Smooth muscle cell (in vitro differentiated cells): ENCODE measurements around the gene SMYD3. TPM values are rescaled to one million over a fixed set of nuclear protein-coding genes. Genes with fewer than 3 reads are reported as not detected.

Experiments used
- DNase-seq: peaks from one replicate; lab custom pipeline; 2025; ENCODE audit not compliant: unreplicated experiment; lab: John Stamatoyannopoulos, UW
- H2AFZ ChIP-seq: fragments of 200-600 bp; sonication (generic); 2 replicates; pipeline ENCODE4 v1.6.0; 2016; ENCODE audit warnings: antibody characterized with exemption, low read depth, mild to moderate bottlenecking
- H3F3A ChIP-seq: fragments of 200-600 bp; sonication (generic); 2 replicates; pipeline ENCODE4 v1.6.0; 2017; ENCODE audit warnings: antibody characterized with exemption, low read depth
- H3K27ac ChIP-seq: fragments of 200-600 bp; sonication (generic); 2 replicates; pipeline ENCODE4 v1.5.1; 2016; ENCODE audit warnings: low read depth, mild to moderate bottlenecking
- H3K27me3 ChIP-seq: fragments of 200-600 bp; sonication (generic); 2 replicates; pipeline ENCODE4 v1.6.1; 2016; ENCODE audit warnings: low read depth, mild to moderate bottlenecking
- H3K36me3 ChIP-seq: fragments of 200-600 bp; sonication (generic); 2 replicates; pipeline ENCODE4 v1.5.1; 2016; ENCODE audit warnings: low read depth
- H3K4me1 ChIP-seq: fragments of 200-600 bp; sonication (generic); 2 replicates; pipeline ENCODE4 v1.5.1; 2016; ENCODE audit warnings: low read depth
- H3K4me2 ChIP-seq: fragments of 200-600 bp; sonication (generic); 2 replicates; pipeline ENCODE4 v1.6.0; 2016; ENCODE audit warnings: mild to moderate bottlenecking
- H3K4me3 ChIP-seq: fragments of 200-600 bp; sonication (generic); 2 replicates; pipeline ENCODE4 v1.5.1; 2016; ENCODE audit warnings: mild to moderate bottlenecking
- H3K79me2 ChIP-seq: fragments of 200-600 bp; sonication (generic); 2 replicates; pipeline ENCODE4 v1.6.0; 2016; ENCODE audit warnings: low read depth, mild to moderate bottlenecking
- H3K9ac ChIP-seq: fragments of 200-600 bp; sonication (generic); 2 replicates; pipeline ENCODE4 v1.6.0; 2016; ENCODE audit warnings: low read depth
- H3K9me3 ChIP-seq: fragments of 200-600 bp; sonication (generic); replicated peaks from 2 replicates; pipeline ENCODE4 v1.5.1; 2016; ENCODE audit warnings: low read depth
- H4K20me1 ChIP-seq: fragments of 200-600 bp; sonication (generic); 2 replicates; pipeline ENCODE4 v1.6.0; 2016; ENCODE audit warnings: low read depth
- WGBS: methylation state at CpG from one replicate; pipeline ENCODE4 v1.1.7; 2016; ENCODE audit warnings: low lambda C conversion rate; 5-methylcytosine and 5-hydroxymethylcytosine counted together
- polyA plus RNA-seq: library from polyadenylated mRNA; unstranded; fragments of >200 nt; fragmentation: Nextera tagmentation; extraction: Ambion mirVana; gene quantifications from 2 replicates; pipeline ENCODE4 v1.2.1, GENCODE V29; 2016
- total RNA-seq: library from RNA; depleted of rRNA; stranded (reverse); fragments of >200 nt; gene quantifications from 2 replicates; pipeline ENCODE4 v1.2.3, GENCODE V29; 2014
- TF ChIP-seq, protein P1 (sequence below): fragments of 200-600 bp; sonication (generic); IDR thresholded peaks from 2 replicates; pipeline ENCODE4 v1.5.1; 2017; ENCODE audit warnings: borderline replicate concordance, mild to moderate bottlenecking, antibody characterized with exemption; ENCODE audit not compliant: insufficient read depth, poor library complexity, severe bottlenecking

Gene SMYD3
- total and polyA plus RNA-seq, 2 experiments from 2014 or later: 162 to 301 TPM

DNA sequence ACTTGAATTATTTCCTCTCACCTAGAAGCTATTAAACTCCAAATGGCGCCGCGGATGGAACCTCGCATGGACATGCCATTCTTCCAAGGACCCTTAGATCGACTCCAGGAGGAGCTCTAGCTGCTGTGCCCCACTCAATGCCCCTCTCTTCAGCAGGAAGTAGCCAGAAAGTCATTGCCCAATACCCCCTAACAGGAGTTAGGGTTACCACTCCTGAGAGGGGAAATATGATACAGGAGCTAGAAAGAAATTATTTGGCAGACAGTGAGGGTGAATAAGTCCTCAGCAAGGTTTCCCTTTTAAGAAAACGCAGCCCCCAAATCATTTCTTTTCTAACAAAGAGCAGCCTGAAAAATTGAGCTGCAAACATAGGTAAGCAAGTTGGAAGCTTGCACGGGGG is 30.4 kb upstream of the SMYD3 start:
- Histone ChIP-seq H3K36me3 (no peaks in the 10 kb centered on the region), H3K4me1 (no peaks in the 10 kb centered on the region), H3K27ac (no peak overlapping the region), H3K9ac (no peak overlapping the region), H3K27me3 (no peaks in the 10 kb centered on the region), H3F3A (no peaks in the 10 kb centered on the region), H2AFZ (no peak overlapping the region), H3K79me2 (no peaks in the 10 kb centered on the region), H3K4me2 (no peak overlapping the region), H3K4me3 (no peak overlapping the region), H3K9me3 (no peaks in the 10 kb centered on the region), H4K20me1 (no peaks in the 10 kb centered on the region)
- DNase-seq: no peak
- TF ChIP-seq, protein P1, sequence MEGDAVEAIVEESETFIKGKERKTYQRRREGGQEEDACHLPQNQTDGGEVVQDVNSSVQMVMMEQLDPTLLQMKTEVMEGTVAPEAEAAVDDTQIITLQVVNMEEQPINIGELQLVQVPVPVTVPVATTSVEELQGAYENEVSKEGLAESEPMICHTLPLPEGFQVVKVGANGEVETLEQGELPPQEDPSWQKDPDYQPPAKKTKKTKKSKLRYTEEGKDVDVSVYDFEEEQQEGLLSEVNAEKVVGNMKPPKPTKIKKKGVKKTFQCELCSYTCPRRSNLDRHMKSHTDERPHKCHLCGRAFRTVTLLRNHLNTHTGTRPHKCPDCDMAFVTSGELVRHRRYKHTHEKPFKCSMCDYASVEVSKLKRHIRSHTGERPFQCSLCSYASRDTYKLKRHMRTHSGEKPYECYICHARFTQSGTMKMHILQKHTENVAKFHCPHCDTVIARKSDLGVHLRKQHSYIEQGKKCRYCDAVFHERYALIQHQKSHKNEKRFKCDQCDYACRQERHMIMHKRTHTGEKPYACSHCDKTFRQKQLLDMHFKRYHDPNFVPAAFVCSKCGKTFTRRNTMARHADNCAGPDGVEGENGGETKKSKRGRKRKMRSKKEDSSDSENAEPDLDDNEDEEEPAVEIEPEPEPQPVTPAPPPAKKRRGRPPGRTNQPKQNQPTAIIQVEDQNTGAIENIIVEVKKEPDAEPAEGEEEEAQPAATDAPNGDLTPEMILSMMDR: no peak
- WGBS: 76% methylated on average over 7 of the region's 7 CpGs

DNA sequence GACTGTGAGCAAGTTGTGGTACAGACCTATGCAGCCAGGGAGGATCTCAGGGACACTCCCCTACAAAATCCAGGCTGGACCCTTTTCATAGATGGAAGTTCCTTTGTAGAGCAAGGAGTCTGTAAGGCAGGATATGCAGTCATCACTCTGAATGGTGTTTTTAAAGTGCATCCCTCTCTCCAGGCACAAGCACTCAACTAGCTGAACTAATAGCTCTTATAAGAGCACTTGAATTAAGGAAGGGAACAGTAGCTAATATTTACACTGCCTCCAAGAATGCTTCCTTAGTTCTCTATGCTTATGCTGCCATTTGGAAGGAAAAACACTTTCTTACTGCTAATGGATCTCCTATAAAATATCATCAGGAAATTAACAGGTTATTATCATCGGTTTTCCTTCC is 27.0 kb upstream of the SMYD3 start:
- no peaks in the 10 kb centered on the region for H4K20me1 ChIP-seq
- no peaks in the 10 kb centered on the region for H3K79me2 ChIP-seq
- TF ChIP-seq, protein P1: no peak
- H3K4me2 ChIP-seq: no peak overlapping the region
- no peaks in the 10 kb centered on the region for H3F3A ChIP-seq
- no peak overlapping the region for H3K4me3 ChIP-seq
- H3K27me3 ChIP-seq: no peaks in the 10 kb centered on the region
- no peaks in the 10 kb centered on the region for H3K4me1 ChIP-seq
- H3K9ac ChIP-seq: no peak overlapping the region
- H3K9me3 ChIP-seq: no peaks in the 10 kb centered on the region
- no peak for DNase-seq
- 89% methylated on average over 1 of the region's 1 CpG for WGBS
- H3K27ac ChIP-seq: no peak overlapping the region
- no peaks in the 10 kb centered on the region for H3K36me3 ChIP-seq
- no peak overlapping the region for H2AFZ ChIP-seq

DNA sequence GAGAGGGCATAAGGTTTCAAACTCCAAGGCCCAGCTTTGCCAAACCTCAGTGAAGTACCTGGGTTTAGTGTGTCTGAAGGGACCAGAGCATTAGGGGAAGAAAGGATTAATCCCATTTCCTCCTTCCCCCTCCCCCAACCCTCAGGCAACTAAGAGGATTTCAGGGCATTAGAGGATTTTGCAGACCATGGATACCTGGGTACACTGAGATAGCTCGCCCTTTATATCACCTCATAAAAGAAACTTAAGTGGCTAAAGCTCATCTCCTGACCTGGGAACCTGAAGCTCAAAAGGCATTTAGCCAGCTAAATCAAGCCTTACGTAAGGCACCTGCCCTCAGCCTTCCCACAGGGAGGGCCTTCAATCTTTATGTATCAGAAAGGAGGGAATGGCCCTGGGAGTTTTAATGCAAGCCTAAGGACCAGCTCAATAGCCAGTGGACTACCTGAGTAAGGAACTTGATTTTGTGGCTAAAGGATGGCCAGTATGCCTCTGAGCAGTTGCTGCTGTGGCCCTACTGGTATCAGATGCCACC is 26.4 kb upstream of the SMYD3 start:
- no peaks in the 10 kb centered on the region for H3K4me1 ChIP-seq
- H4K20me1 ChIP-seq: no peaks in the 10 kb centered on the region
- H3K4me2 ChIP-seq: no peak overlapping the region
- no peaks in the 10 kb centered on the region for H3K27me3 ChIP-seq
- no peak overlapping the region for H3K27ac ChIP-seq
- WGBS: 93% methylated on average over 2 of the region's 2 CpGs
- H3K79me2 ChIP-seq: no peaks in the 10 kb centered on the region
- TF ChIP-seq, protein P1: no peak
- H3K4me3 ChIP-seq: no peak overlapping the region
- DNase-seq: no peak
- no peak overlapping the region for H2AFZ ChIP-seq
- H3F3A ChIP-seq: no peaks in the 10 kb centered on the region
- H3K9ac ChIP-seq: no peak overlapping the region
- H3K9me3 ChIP-seq: no peaks in the 10 kb centered on the region
- no peaks in the 10 kb centered on the region for H3K36me3 ChIP-seq

DNA sequence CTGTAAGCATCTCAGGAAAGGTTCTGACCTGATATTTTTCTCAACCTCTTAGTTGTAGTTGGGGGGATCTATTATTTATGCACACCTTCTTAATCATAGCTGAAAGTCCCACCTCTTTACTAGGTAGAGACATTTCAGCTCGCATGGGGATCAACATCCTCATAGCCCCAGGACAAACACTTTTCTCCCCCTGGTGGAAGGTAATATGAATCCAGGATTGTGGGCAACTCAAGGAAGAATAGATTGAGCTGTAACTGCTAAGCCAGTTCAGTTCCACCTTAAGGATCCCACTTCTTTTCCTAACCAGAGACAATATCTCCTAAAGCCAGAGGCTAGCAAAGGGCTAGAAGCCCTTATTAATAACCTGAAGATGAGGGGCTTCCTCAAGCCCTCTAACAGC is 25.4 kb upstream of the SMYD3 start:
- no peak for DNase-seq
- no peaks in the 10 kb centered on the region for H3K9me3 ChIP-seq

More for the DNA sequence above, 25.4 kb upstream of the SMYD3 start:
- Histone ChIP-seq H3K4me2 (no peak overlapping the region), H3F3A (no peaks in the 10 kb centered on the region), H3K27me3 (no peaks in the 10 kb centered on the region), H3K4me3 (no peak overlapping the region), H3K27ac (no peak overlapping the region), H3K4me1 (no peaks in the 10 kb centered on the region), H3K79me2 (no peaks in the 10 kb centered on the region), H3K9ac (no peak overlapping the region), H4K20me1 (no peaks in the 10 kb centered on the region), H3K36me3 (no peaks in the 10 kb centered on the region), H2AFZ (no peak overlapping the region)
- 69% methylated on average over 1 of the region's 1 CpG for WGBS
- TF ChIP-seq, protein P1: no peak
